A673 (cell line): Measurements from ENCODE around the gene FGFR4. TPM values are rescaled to one million over a fixed set of nuclear protein-coding genes. Genes with fewer than 3 reads are reported as not detected.

Experiments
- BruUV-seq: library from RNA; stranded (reverse); fragments of 400-500 nt; replicated peaks from 2 replicates; lab custom pipeline; 2021; lab: Mats Ljungman, UMichigan
- CTCF ChIA-PET: fragments of 300-600 bp; sonication (Branson Sonifier 250); formaldehyde crosslinking; loops from one replicate; lab custom pipeline; 2022; ENCODE audit warnings: antibody characterized with exemption; lab: Charles Lee
- POLR2A ChIA-PET: fragments of 300-600 bp; sonication (Branson Sonifier 250); formaldehyde crosslinking; loops from one replicate; lab custom pipeline; 2022; ENCODE audit warnings: antibody characterized with exemption; ENCODE audit not compliant: low non-redundant PET; lab: Charles Lee
- DNase-seq: peaks from one replicate; pipeline ENCODE4 v3.0.0-alpha.2; 2015; ENCODE audit warnings: low spot score
- H3K27ac ChIP-seq: fragments of 200-600 bp; sonication (generic); 2 replicates; pipeline ENCODE4 v1.5.1; 2016; ENCODE audit warnings: mixed run types, low read depth, mild to moderate bottlenecking, mixed read lengths, antibody characterized with exemption, low read length; ENCODE audit not compliant: poor library complexity, severe bottlenecking
- H3K27me3 ChIP-seq: fragments of 200-600 bp; sonication (generic); replicated peaks from 2 replicates; pipeline ENCODE4 v1.6.1; 2017; ENCODE audit warnings: mixed run types, low read depth, mild to moderate bottlenecking, mixed read lengths, antibody characterized with exemption, low read length; ENCODE audit not compliant: insufficient read depth, poor library complexity
- H3K36me3 ChIP-seq: fragments of 200-600 bp; sonication (generic); 2 replicates; pipeline ENCODE4 v1.6.1; 2016; ENCODE audit warnings: mixed run types, mild to moderate bottlenecking, mixed read lengths, antibody characterized with exemption, low read length; ENCODE audit not compliant: insufficient read depth, poor library complexity, severe bottlenecking
- H3K4me1 ChIP-seq: fragments of 200-600 bp; sonication (generic); 2 replicates; pipeline ENCODE4 v1.6.1; 2017; ENCODE audit warnings: mixed run types, mild to moderate bottlenecking, mixed read lengths, antibody characterized with exemption, low read length; ENCODE audit not compliant: insufficient read depth, poor library complexity, severe bottlenecking
- H3K4me3 ChIP-seq: fragments of 200-600 bp; sonication (generic); 2 replicates; pipeline ENCODE4 v1.5.1; 2016; ENCODE audit warnings: low read depth, mixed run types, mild to moderate bottlenecking, mixed read lengths, low read length; ENCODE audit not compliant: poor library complexity, severe bottlenecking
- H3K9me3 ChIP-seq: fragments of 200-600 bp; sonication (generic); 2 replicates; pipeline ENCODE4 v1.6.1; 2016; ENCODE audit warnings: mixed run types, low read depth, mild to moderate bottlenecking, mixed read lengths, antibody characterized with exemption, low read length; ENCODE audit not compliant: poor library complexity, severe bottlenecking
- EZH2 ChIP-seq: fragments of 200-600 bp; sonication (generic); IDR thresholded peaks from 2 replicates; pipeline ENCODE4 v1.6.1; 2017; ENCODE audit warnings: borderline replicate concordance, low read depth, mild to moderate bottlenecking, mixed read lengths, antibody characterized with exemption, low read length; ENCODE audit not compliant: poor library complexity, severe bottlenecking
- intact Hi-C: fragments of 100-400 bp; cut with micrococcal nuclease; formaldehyde crosslinking; loops from one replicate; pipeline ENCODE4 v1.10.0; 2022; ENCODE audit not compliant: unreplicated experiment
- total RNA-seq: library from RNA; stranded (reverse); gene quantifications from 2 replicates; pipeline ENCODE4 v1.2.3, GENCODE V29; 2021
- TF ChIP-seq, protein P1 (sequence below): fragments of 300-800, 200-600 bp; sonication (generic); conservative IDR thresholded peaks from 2 replicates; pipeline ENCODE4 v1.5.1; 2017; ENCODE audit warnings: low read depth, mild to moderate bottlenecking, antibody characterized with exemption, low read length, moderate library complexity, mixed read lengths

Gene FGFR4
- total RNA-seq, 1 experiment from 2014 or later = 17.2 TPM

DNA sequence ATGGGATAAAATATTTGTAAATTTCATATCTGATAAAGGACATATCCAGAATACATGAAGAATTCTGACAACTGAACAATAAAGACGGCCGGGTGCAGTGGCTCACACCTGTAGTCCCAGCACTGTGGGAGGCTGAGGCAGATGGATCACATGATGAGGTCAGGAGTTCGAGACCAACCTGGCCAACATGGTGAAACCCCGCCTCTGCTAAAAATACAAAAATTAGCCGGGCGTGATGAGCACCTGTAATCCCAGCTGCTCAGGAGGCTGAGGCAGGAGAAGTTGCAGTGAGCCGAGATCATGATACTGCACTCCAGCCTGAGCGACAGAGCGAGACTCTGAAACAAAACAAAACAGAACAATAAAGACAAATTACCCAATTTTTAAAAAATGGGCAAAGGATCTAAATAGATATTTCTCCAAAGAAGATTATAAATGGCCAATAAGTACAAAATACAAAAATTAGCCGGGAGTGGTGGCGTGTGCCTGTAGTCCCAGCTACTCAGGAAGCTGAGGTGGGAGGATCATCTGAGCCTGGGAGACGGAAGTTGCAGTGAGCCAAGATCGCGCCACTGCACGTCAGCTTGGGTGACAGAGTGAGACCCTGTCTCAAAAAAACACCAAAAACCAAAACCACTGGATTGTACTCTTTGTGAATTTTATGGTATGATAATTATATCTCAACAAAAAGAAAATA is 37.2 kb downstream of the FGFR4 start:
- no peak for DNase-seq
- Histone ChIP-seq H3K4me3 (no peak overlapping the region), H3K27ac (no peak overlapping the region), H3K4me1 (no peaks in the 10 kb centered on the region), H3K36me3 (no peaks in the 10 kb centered on the region), H3K9me3 (no peaks in the 10 kb centered on the region), H3K27me3 (no peaks in the 10 kb centered on the region)
- BruUV-seq = no TSS peak
- ChIA-PET CTCF (no interaction called here), POLR2A (no interaction called here)
- intact Hi-C loops = no loop called here
- TF ChIP-seq EZH2 = no peak
- TF ChIP-seq, protein P1, sequence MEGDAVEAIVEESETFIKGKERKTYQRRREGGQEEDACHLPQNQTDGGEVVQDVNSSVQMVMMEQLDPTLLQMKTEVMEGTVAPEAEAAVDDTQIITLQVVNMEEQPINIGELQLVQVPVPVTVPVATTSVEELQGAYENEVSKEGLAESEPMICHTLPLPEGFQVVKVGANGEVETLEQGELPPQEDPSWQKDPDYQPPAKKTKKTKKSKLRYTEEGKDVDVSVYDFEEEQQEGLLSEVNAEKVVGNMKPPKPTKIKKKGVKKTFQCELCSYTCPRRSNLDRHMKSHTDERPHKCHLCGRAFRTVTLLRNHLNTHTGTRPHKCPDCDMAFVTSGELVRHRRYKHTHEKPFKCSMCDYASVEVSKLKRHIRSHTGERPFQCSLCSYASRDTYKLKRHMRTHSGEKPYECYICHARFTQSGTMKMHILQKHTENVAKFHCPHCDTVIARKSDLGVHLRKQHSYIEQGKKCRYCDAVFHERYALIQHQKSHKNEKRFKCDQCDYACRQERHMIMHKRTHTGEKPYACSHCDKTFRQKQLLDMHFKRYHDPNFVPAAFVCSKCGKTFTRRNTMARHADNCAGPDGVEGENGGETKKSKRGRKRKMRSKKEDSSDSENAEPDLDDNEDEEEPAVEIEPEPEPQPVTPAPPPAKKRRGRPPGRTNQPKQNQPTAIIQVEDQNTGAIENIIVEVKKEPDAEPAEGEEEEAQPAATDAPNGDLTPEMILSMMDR = no peak

DNA sequence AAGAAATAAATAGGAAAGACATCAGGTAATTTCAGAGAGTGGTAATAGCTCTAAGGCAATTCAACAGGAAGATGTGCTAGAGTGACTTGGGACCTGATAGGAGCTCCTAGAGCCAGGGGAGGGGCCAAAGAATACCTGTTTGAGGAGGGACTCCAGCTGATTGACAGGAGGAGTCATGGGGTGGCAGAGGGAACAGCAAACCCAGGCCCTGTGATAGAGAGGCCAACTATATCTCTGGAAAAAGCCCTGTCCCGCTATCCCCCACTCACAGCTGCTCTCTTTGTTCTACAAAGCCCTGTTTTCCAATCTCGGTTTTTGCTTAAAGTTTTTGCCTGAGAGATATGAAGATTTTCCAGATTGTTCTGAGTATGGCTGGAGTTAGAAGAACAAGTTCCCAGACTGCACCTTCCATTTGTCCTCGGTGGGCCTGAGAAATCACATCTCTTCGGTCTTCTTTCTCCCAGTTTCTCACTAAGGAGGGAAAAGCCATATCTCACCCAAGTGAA is 37.8 kb downstream of the FGFR4 start:
- Histone ChIP-seq H3K27me3 (no peaks in the 10 kb centered on the region), H3K9me3 (no peaks in the 10 kb centered on the region), H3K36me3 (no peaks in the 10 kb centered on the region), H3K4me1 (no peaks in the 10 kb centered on the region), H3K27ac (no peak overlapping the region), H3K4me3 (no peak overlapping the region)
- no peak for DNase-seq
- TF ChIP-seq EZH2 = no peak
- TF ChIP-seq, protein P1 = no peak
- BruUV-seq = no TSS peak
- ChIA-PET CTCF (no interaction called here), POLR2A (no interaction called here)
- intact Hi-C loops = no loop called here

DNA sequence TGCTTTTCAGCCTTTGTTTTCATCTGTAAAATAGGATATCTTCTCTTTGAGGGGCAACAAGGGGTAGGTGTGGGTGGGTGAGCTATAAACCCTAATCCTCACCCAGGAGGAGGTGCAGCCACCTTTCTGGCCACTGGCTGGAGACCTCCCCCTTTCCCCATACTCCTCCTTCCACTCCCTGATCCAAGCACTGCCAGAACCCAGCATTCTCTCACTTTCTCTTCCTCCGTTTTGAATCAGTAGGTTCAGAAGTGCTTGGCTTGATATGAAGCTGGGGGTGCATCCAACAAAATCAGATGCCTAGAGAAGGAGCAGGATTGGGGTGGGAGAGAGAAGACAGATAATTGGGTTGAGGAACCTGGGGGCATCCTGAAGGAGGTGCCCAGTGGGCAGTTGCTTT is 40.1 kb downstream of the FGFR4 start:
- BruUV-seq = no TSS peak
- Histone ChIP-seq H3K27ac (no peak overlapping the region), H3K27me3 (no peaks in the 10 kb centered on the region), H3K4me1 (no peaks in the 10 kb centered on the region), H3K9me3 (no peaks in the 10 kb centered on the region), H3K4me3 (no peak overlapping the region), H3K36me3 (no peaks in the 10 kb centered on the region)
- TF ChIP-seq, protein P1 = no peak
- TF ChIP-seq EZH2 = no peak
- ChIA-PET CTCF (no interaction called here), POLR2A (no interaction called here)
- intact Hi-C loops = no loop called here
- DNase-seq = no peak
